SH-SY5Y (cell line): ENCODE results near the gene GPC3.

Source experiments
- GATA2 ChIP-seq: IDR thresholded peaks from 2 replicates; pipeline ENCODE4 v1.6.1; 2011; ENCODE audit warnings: mild to moderate bottlenecking, low read depth, low read length
- GATA3 ChIP-seq: IDR thresholded peaks from 2 replicates; pipeline ENCODE4 v1.6.1; 2011; ENCODE audit warnings: low read depth, mild to moderate bottlenecking, low read length, moderate library complexity

GRCh38 chrX:133535066-133535465, 450.3 kb downstream of the GPC3 start:
- TF ChIP-seq GATA2 (no peak), GATA3 (no peak)
